K562 (cell line): Measurements from ENCODE around the gene PARD3. TPM values are rescaled to one million over a fixed set of nuclear protein-coding genes. Genes with fewer than 3 reads are reported as not detected.

ENCODE experiments used
- ATAC-seq: fragments of 200-7000 bp; cut with Tn5 transposase; 3 replicates; pipeline ENCODE4 v1.9.1; 2020; ENCODE audit warnings: moderate library complexity
- BruUV-seq: library from RNA; stranded (reverse); fragments of 400-500 nt; replicated peaks from 2 replicates; lab custom pipeline; 2021; lab: Mats Ljungman, UMichigan
- CTCF ChIA-PET: fragments of 300-600 bp; formaldehyde crosslinking; extraction: SDS; loops from one replicate; lab custom pipeline; 2021; ENCODE audit warnings: low intra/inter-chr PET ratio; lab: Yijun Ruan, JAX
- POLR2A ChIA-PET: fragments of 300-600, 350-650 bp; sonication (Branson Sonifier 250); formaldehyde crosslinking; extraction: SDS; loops from one replicate; lab custom pipeline; 2021; ENCODE audit warnings: antibody characterized with exemption, inconsistent platforms; lab: Yijun Ruan, JAX
- DNase-seq, 4 experiments: peaks; one replicate each; pipeline versions ENCODE4 v3.0.0 to v3.0.0-alpha.2; 2011 to 2018; ENCODE audit warnings: low spot score in 3 of 4, mixed read lengths in 3 of 4; ENCODE audit errors: extremely low read depth in 1 of 4
- FAIRE-seq: peaks from 2 replicates; lab custom pipeline; 2011; peaks lifted over from hg19 to GRCh38; lab: Jason Lieb, UNC
- H2AFZ ChIP-seq: 2 replicates; pipeline ENCODE4 v1.6.0; 2011; ENCODE audit warnings: low read depth, low read length, control low read depth, inconsistent platforms
- H3K27ac ChIP-seq: fragments of 200-600 bp; 3 replicates; pipeline ENCODE4 v1.8.0; 2011; ENCODE audit warnings: low read depth, mild to moderate bottlenecking, control low read depth, inconsistent platforms, low read length, moderate library complexity, mixed read lengths; ENCODE audit errors: extremely low read depth
- H3K27me3 ChIP-seq, 2 experiments: fragments of 300-600 bp in 1 of 2; 2 replicates in 1 of 2; 3 replicates in 1 of 2; pipeline versions ENCODE4 v1.6.0 to v1.8.0; 2011; ENCODE audit warnings: inconsistent platforms in 2 of 2, low read length in 2 of 2, mild to moderate bottlenecking in 1 of 2, mixed read lengths in 1 of 2, moderate library complexity in 1 of 2; ENCODE audit not compliant: control insufficient read depth in 2 of 2, insufficient read depth in 2 of 2
- H3K36me3 ChIP-seq: fragments of 300-600 bp; 3 replicates; pipeline ENCODE4 v1.8.0; 2011; ENCODE audit warnings: mild to moderate bottlenecking, low read length, inconsistent platforms; ENCODE audit not compliant: control insufficient read depth, insufficient read depth
- H3K4me1 ChIP-seq, 2 experiments: fragments of 200-600 bp in 1 of 2; replicated peaks in 1 of 2; 2 replicates in 1 of 2; 3 replicates in 1 of 2; pipeline versions ENCODE4 v1.5.1 to v1.8.0; 2011; ENCODE audit warnings: inconsistent platforms in 2 of 2, low read length in 2 of 2, mild to moderate bottlenecking in 1 of 2, mixed read lengths in 1 of 2, moderate library complexity in 1 of 2; ENCODE audit not compliant: control insufficient read depth in 2 of 2, insufficient read depth in 2 of 2
- H3K4me2 ChIP-seq: 2 replicates; pipeline ENCODE4 v1.6.1; 2011; ENCODE audit warnings: low read length, control low read depth, inconsistent platforms, mixed read lengths; ENCODE audit not compliant: insufficient read depth
- H3K4me3 ChIP-seq: fragments of 200-600 bp; sonication (generic), shearing (Covaris generic); 2 replicates; pipeline ENCODE4 v1.5.1; 2016; ENCODE audit warnings: control low read depth, inconsistent platforms
- H3K79me2 ChIP-seq: fragments of 200-600 bp; 3 replicates; pipeline ENCODE4 v1.8.0; 2011; ENCODE audit warnings: low read length, inconsistent platforms; ENCODE audit not compliant: control insufficient read depth, insufficient read depth
- H3K9ac ChIP-seq, 2 experiments: 2 replicates each; pipeline versions ENCODE4 v1.6.0 to v1.6.1; 2011; ENCODE audit warnings: low read depth in 2 of 2, low read length in 2 of 2, control low read depth in 1 of 2, inconsistent platforms in 1 of 2, mild to moderate bottlenecking in 1 of 2, mixed read lengths in 1 of 2; ENCODE audit not compliant: insufficient read depth in 1 of 2
- H3K9me1 ChIP-seq: one replicate; pipeline ENCODE4 v1.6.0; 2011; ENCODE audit warnings: inconsistent platforms, mild to moderate bottlenecking, low read length, moderate library complexity; ENCODE audit not compliant: control insufficient read depth, insufficient read depth
- H3K9me3 ChIP-seq: replicated peaks from 2 replicates; pipeline ENCODE4 v1.5.1; 2011; ENCODE audit warnings: low read depth, low read length, inconsistent platforms; ENCODE audit not compliant: control insufficient read depth, insufficient read depth
- H4K20me1 ChIP-seq: replicated peaks from 2 replicates; pipeline ENCODE4 v1.6.1; 2011; ENCODE audit warnings: low read length, inconsistent platforms, mixed read lengths; ENCODE audit not compliant: control insufficient read depth, insufficient read depth
- ARID3A ChIP-seq: IDR thresholded peaks from 2 replicates; pipeline ENCODE4 v1.6.1; 2012; ENCODE audit warnings: low read depth, low read length, improper control_type of control experiment, borderline replicate concordance
- HCFC1 ChIP-seq: IDR thresholded peaks from 2 replicates; pipeline ENCODE4 v1.6.1; 2012; ENCODE audit warnings: low read depth, low read length, improper control_type of control experiment
- RFX5 ChIP-seq: IDR thresholded peaks from 2 replicates; pipeline ENCODE4 v1.6.1; 2011; ENCODE audit warnings: low read depth, mild to moderate bottlenecking, improper control_type of control experiment, low read length
- ZBTB7A ChIP-seq: IDR thresholded peaks from 2 replicates; pipeline ENCODE4 v1.6.1; 2011; ENCODE audit warnings: low read depth, mild to moderate bottlenecking, low read length, moderate library complexity, borderline replicate concordance; ENCODE audit not compliant: control insufficient read depth
- ZFX ChIP-seq: sonication (generic); formaldehyde crosslinking; IDR thresholded peaks from 2 replicates; pipeline ENCODE4 v1.8.0; 2022; ENCODE audit warnings: mild to moderate bottlenecking, missing genetic modification reagents, moderate library complexity
- ZNF41 ChIP-seq: fragments of 250-450 bp; sonication (Bioruptor Pico); conservative IDR thresholded peaks from 2 replicates; pipeline ENCODE4 v1.4.0; 2020; ENCODE audit warnings: mild to moderate bottlenecking
- ZNF778 ChIP-seq: fragments of 450-650 bp; formaldehyde crosslinking; IDR thresholded peaks from 2 replicates; pipeline ENCODE4 v1.4.0; 2020; ENCODE audit warnings: mild to moderate bottlenecking, moderate library complexity
- WGBS: fragments of 100-300 bp; shearing (Covaris generic); methylation state at CpG from one replicate; pipeline ENCODE4 v1.1.6; 2016; ENCODE audit warnings: low coverage, mixed read lengths; ENCODE audit not compliant: insufficient coverage; ENCODE audit errors: missing lambda C conversion rate; 5-methylcytosine and 5-hydroxymethylcytosine counted together
- in situ Hi-C: fragments of 300-500 bp; cut with MboI; formaldehyde crosslinking; loops from 4 replicates; pipeline ENCODE4 v1.15.0; 2018; ENCODE audit warnings: inconsistent platforms, mixed read lengths
- intact Hi-C: fragments of 100-400 bp; cut with micrococcal nuclease; formaldehyde crosslinking; loops from 2 replicates; pipeline ENCODE4 v1.14.2; 2022
- polyA plus RNA-seq, 8 experiments: library from polyadenylated mRNA; depleted of rRNA in 4 of 8; stranded (reverse) in 5 of 8; unstranded in 3 of 8; fragments of >200 nt; fragmentation: Nextera tagmentation in 2 of 8; fragmentation: Illumina TruSeq in 1 of 8; extraction: Ambion mirVana in 2 of 8; extraction: Trizol in 1 of 8; gene quantifications; 2 replicates each; pipeline versions ENCODE4 v1.2.1 to v1.2.3, GENCODE V29; 2011 to 2014; ENCODE audit warnings: inconsistent platforms in 1 of 8, missing spikeins in 1 of 8
- total RNA-seq, 7 experiments: library from RNA; depleted of rRNA in 6 of 7; stranded (reverse); fragments of >200 nt in 6 of 7; fragmentation: Illumina TruSeq in 2 of 7; extraction: Trizol in 2 of 7; gene quantifications; 2 replicates each; pipeline versions ENCODE4 v1.2.1 to v1.2.3, GENCODE V29; 2011 to 2021; ENCODE audit warnings: low replicate concordance in 1 of 7

Gene PARD3
- total and polyA plus RNA-seq, 9 of the 15 experiments (the other 6 are each of a cell fraction or from before 2014, with no cell fraction given), result 2.7 to 11.7 (median 7.7) TPM

DNA sequence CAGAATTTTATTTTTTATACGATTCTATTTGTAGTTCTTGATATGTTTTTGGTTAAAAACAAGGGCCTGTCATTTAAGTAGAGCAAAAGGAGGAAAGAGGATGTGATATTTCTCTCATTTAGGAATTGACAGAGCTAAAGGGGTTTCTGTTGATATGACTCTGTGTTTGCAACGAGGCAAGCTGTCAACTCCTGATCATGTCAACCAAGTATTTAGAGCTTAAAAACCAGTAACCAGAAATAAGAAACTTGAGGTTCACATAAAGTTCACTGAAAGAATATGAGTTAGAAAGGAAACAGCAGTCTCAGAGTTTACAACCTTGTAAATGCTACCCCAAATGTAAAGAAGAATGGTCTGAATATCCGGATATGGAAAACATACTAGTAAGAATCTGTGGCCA lies 434.2 kb downstream of the PARD3 start:
- Histone ChIP-seq H3K4me2 (no peak overlapping the region), H3K9me1 (no peaks in the 10 kb centered on the region), H3K9ac (no peak overlapping the region), H3K27ac (no peak overlapping the region), H3K4me3 (no peak overlapping the region), H3K79me2 (no peaks in the 10 kb centered on the region), H3K36me3 (no peaks in the 10 kb centered on the region), H3K9me3 (no peaks in the 10 kb centered on the region), H4K20me1 (no peaks in the 10 kb centered on the region), H3K4me1 (no peaks in the 10 kb centered on the region), H3K27me3 (no peaks in the 10 kb centered on the region), H2AFZ (no peak overlapping the region)
- ChIA-PET POLR2A (no interaction called here), CTCF (no interaction called here)
- in situ Hi-C loops, result no loop called here
- FAIRE-seq, result no peak
- no peak for ATAC-seq
- 18% methylated on average over 3 of the region's 3 CpGs for WGBS
- TF ChIP-seq RFX5, result no peak
- no peak for TF ChIP-seq ZBTB7A
- TF ChIP-seq ARID3A, result no peak
- no peak for TF ChIP-seq HCFC1
- no peak for TF ChIP-seq ZFX (CRISPR knock-in tag)
- no peak for TF ChIP-seq ZNF778 (CRISPR knock-in tag)
- no peak for TF ChIP-seq ZNF41 (CRISPR knock-in tag)
- intact Hi-C loops, result no loop called here
- DNase-seq, result no peak
- no TSS peak for BruUV-seq
